Liver (tissue), 3 donors: ENCODE data around the gene SEC22A.

Experiments used
- CTCF ChIP-seq: fragments of 150-350 bp; IDR thresholded peaks from 2 replicates; pipeline ENCODE4 v1.5.1; 2017; ENCODE audit warnings: improper control_type of control experiment, low read depth, low read length; ENCODE audit not compliant: missing input control
- GABPA ChIP-seq, 2 donors: IDR thresholded peaks in 1 of 2; conservative IDR thresholded peaks in 1 of 2; 2 replicates each; pipeline ENCODE4 v1.6.1; 2016; ENCODE audit warnings: antibody characterized with exemption in 2 of 2, mild to moderate bottlenecking in 1 of 2, moderate library complexity in 1 of 2
- donor health status: healthy.
- donor health status: healthy.

- TF ChIP-seq CTCF (no peak), GABPA (IDR thresholded peaks at IDR 0.05 in 1 of 2, conservative IDR thresholded peaks at IDR 0.05 in 1 of 2) (no peak)
These were observed 92.7 kb downstream of the SEC22A start for GRCh38 chr3:123294296-123294938.
